GM23338 (cell line): Measurements from ENCODE around the gene CTNNBIP1.
"Not testable (repeated sequence)": the region's sequence is repeated elsewhere in the genome, so short reads cannot be mapped to it uniquely, and the experiment has no call there.

Experiments used
- CTCF ChIP-seq, 2 experiments: fragments of 200-600 bp in 1 of 2; sonication (generic) in 1 of 2; conservative IDR thresholded peaks; 2 replicates each; pipeline versions ENCODE4 v1.5.1 to v1.6.1; 2016 to 2017; ENCODE audit warnings: antibody characterized with exemption in 2 of 2, low read depth in 2 of 2, mild to moderate bottlenecking in 2 of 2, moderate library complexity in 1 of 2
- ETS1 ChIP-seq: IDR thresholded peaks from 2 replicates; pipeline ENCODE4 v1.6.1; 2016; ENCODE audit warnings: antibody characterized with exemption
- EZH2 ChIP-seq: fragments of 200-600 bp; sonication (generic); IDR thresholded peaks from one replicate; pipeline ENCODE4 v1.8.0; 2017; ENCODE audit warnings: antibody characterized with exemption, mild to moderate bottlenecking, low read depth; ENCODE audit not compliant: unreplicated experiment
- EZH2phosphoT487 ChIP-seq: fragments of 200-600 bp; sonication (generic); IDR thresholded peaks from one replicate; pipeline ENCODE4 v1.8.1; 2018; ENCODE audit warnings: antibody characterized with exemption; ENCODE audit not compliant: unreplicated experiment
- JUNB ChIP-seq: IDR thresholded peaks from one replicate; pipeline ENCODE4 v1.6.1; 2016; ENCODE audit warnings: antibody characterized with exemption; ENCODE audit not compliant: unreplicated experiment
- POLR2AphosphoS5 ChIP-seq: IDR thresholded peaks from 2 replicates; pipeline ENCODE4 v1.6.1; 2016; ENCODE audit warnings: antibody characterized with exemption, low read depth
- REST ChIP-seq: IDR thresholded peaks from one replicate; pipeline ENCODE4 v1.6.1; 2018; ENCODE audit warnings: antibody characterized with exemption; ENCODE audit not compliant: unreplicated experiment

GRCh38 chr1:9805972-9806371, 104.1 kb downstream of the CTNNBIP1 start:
- TF ChIP-seq CTCF (conservative IDR thresholded peaks at IDR 0.05; ENCODE audit: low read depth in 2 of 2); JUNB; POLR2AphosphoS5; EZH2; REST; EZH2phosphoT487; ETS1: not testable (repeated sequence)
